HEK293 (cell line): ENCODE results near the gene MARCHF10.

Experiments used
- BCL11A ChIP-seq: fragments of 450-650 bp; formaldehyde crosslinking; IDR thresholded peaks from 2 replicates; pipeline ENCODE4 v1.5.1; 2016; ENCODE audit warnings: low read depth, missing biosample characterization, missing genetic modification characterization
- GLIS2 ChIP-seq: fragments of 450-650 bp; formaldehyde crosslinking; IDR thresholded peaks from 2 replicates; pipeline ENCODE4 v1.5.1; 2016; ENCODE audit warnings: missing biosample characterization, missing genetic modification characterization
- HIC1 ChIP-seq: fragments of 450-650 bp; formaldehyde crosslinking; IDR thresholded peaks from 2 replicates; pipeline ENCODE4 v1.5.1; 2016; ENCODE audit warnings: missing biosample characterization, missing genetic modification characterization
- KLF9 ChIP-seq: fragments of 450-650 bp; formaldehyde crosslinking; IDR thresholded peaks from 2 replicates; pipeline ENCODE4 v1.5.1; 2016; ENCODE audit warnings: missing biosample characterization, missing genetic modification characterization, low read depth
- SALL2 ChIP-seq: fragments of 450-650 bp; formaldehyde crosslinking; IDR thresholded peaks from 2 replicates; pipeline ENCODE4 v1.5.0; 2017; ENCODE audit warnings: missing biosample characterization, mild to moderate bottlenecking, missing genetic modification characterization, borderline replicate concordance
- SETDB1 ChIP-seq: IDR thresholded peaks from one replicate; pipeline ENCODE4 v1.6.1; 2017; ENCODE audit warnings: mild to moderate bottlenecking, low read length, moderate library complexity, mixed read lengths; ENCODE audit not compliant: insufficient read length
- TRIM28 ChIP-seq: IDR thresholded peaks from 2 replicates; pipeline ENCODE4 v1.6.1; 2011; ENCODE audit warnings: low read length, control low read depth, borderline replicate concordance
- WT1 ChIP-seq: fragments of 450-650 bp; formaldehyde crosslinking; IDR thresholded peaks from 2 replicates; pipeline ENCODE4 v1.5.1; 2016; ENCODE audit warnings: missing biosample characterization, missing genetic modification characterization
- ZEB2 ChIP-seq: fragments of 450-650 bp; formaldehyde crosslinking; IDR thresholded peaks from 2 replicates; pipeline ENCODE4 v1.5.1; 2016; ENCODE audit warnings: missing biosample characterization, missing genetic modification characterization
- ZFHX2 ChIP-seq: fragments of 450-650 bp; formaldehyde crosslinking; conservative IDR thresholded peaks from 2 replicates; pipeline ENCODE4 v1.5.1; 2016; ENCODE audit warnings: missing biosample characterization, missing genetic modification characterization
- ZNF114 ChIP-seq: fragments of 450-650 bp; formaldehyde crosslinking; IDR thresholded peaks from 2 replicates; pipeline ENCODE4 v1.5.0; 2017; ENCODE audit warnings: missing biosample characterization, missing genetic modification characterization
- ZNF132 ChIP-seq: fragments of 450-650 bp; formaldehyde crosslinking; IDR thresholded peaks from 2 replicates; pipeline ENCODE4 v1.5.1; 2017; ENCODE audit warnings: missing biosample characterization, missing genetic modification characterization, borderline replicate concordance
- ZNF133 ChIP-seq: fragments of 450-650 bp; formaldehyde crosslinking; IDR thresholded peaks from 2 replicates; pipeline ENCODE4 v1.5.1; 2016; ENCODE audit warnings: missing biosample characterization, missing genetic modification characterization
- ZNF175 ChIP-seq: fragments of 450-650 bp; formaldehyde crosslinking; IDR thresholded peaks from 2 replicates; pipeline ENCODE4 v1.5.1; 2016; ENCODE audit warnings: missing biosample characterization, missing genetic modification characterization
- ZNF19 ChIP-seq: fragments of 450-650 bp; formaldehyde crosslinking; IDR thresholded peaks from 2 replicates; pipeline ENCODE4; 2016; ENCODE audit warnings: missing biosample characterization, missing genetic modification characterization, low read depth
- ZNF221 ChIP-seq: fragments of 450-650 bp; formaldehyde crosslinking; IDR thresholded peaks from 2 replicates; pipeline ENCODE4 v1.5.1; 2017; ENCODE audit warnings: missing biosample characterization, missing genetic modification characterization, borderline replicate concordance
- ZNF341 ChIP-seq: fragments of 450-650 bp; formaldehyde crosslinking; IDR thresholded peaks from 2 replicates; pipeline ENCODE4; 2016; ENCODE audit warnings: low read depth, missing biosample characterization, missing genetic modification characterization
- ZNF350 ChIP-seq: fragments of 450-650 bp; formaldehyde crosslinking; IDR thresholded peaks from 2 replicates; pipeline ENCODE4 v1.5.0; 2017; ENCODE audit warnings: missing biosample characterization, mild to moderate bottlenecking, missing genetic modification characterization
- ZNF404 ChIP-seq: fragments of 450-650 bp; formaldehyde crosslinking; IDR thresholded peaks from 2 replicates; pipeline ENCODE4 v1.5.1; 2017; ENCODE audit warnings: missing biosample characterization, missing genetic modification characterization
- ZNF501 ChIP-seq: fragments of 450-650 bp; formaldehyde crosslinking; IDR thresholded peaks from 2 replicates; pipeline ENCODE4 v1.5.1; 2016; ENCODE audit warnings: missing biosample characterization, missing genetic modification characterization
- ZNF514 ChIP-seq: fragments of 450-650 bp; formaldehyde crosslinking; IDR thresholded peaks from 2 replicates; pipeline ENCODE4 v1.5.1; 2016; ENCODE audit warnings: missing biosample characterization, missing genetic modification characterization
- ZNF529 ChIP-seq: fragments of 450-650 bp; formaldehyde crosslinking; IDR thresholded peaks from 2 replicates; pipeline ENCODE4 v1.5.1; 2017; ENCODE audit warnings: missing genetic modification characterization, missing biosample characterization; ENCODE audit not compliant: insufficient replicate concordance
- ZNF530 ChIP-seq: fragments of 450-650 bp; formaldehyde crosslinking; IDR thresholded peaks from 2 replicates; pipeline ENCODE4 v1.5.1; 2016; ENCODE audit warnings: low read depth, missing biosample characterization, missing genetic modification characterization
- ZNF544 ChIP-seq: fragments of 450-650 bp; formaldehyde crosslinking; IDR thresholded peaks from 2 replicates; pipeline ENCODE4 v1.5.0; 2017; ENCODE audit warnings: missing biosample characterization, missing genetic modification characterization
- ZNF548 ChIP-seq: fragments of 450-650 bp; formaldehyde crosslinking; IDR thresholded peaks from 2 replicates; pipeline ENCODE4 v1.5.1; 2016; ENCODE audit warnings: missing biosample characterization, missing genetic modification characterization
- ZNF560 ChIP-seq: fragments of 450-650 bp; formaldehyde crosslinking; IDR thresholded peaks from 2 replicates; pipeline ENCODE4 v1.5.1; 2017; ENCODE audit warnings: missing biosample characterization, missing genetic modification characterization, borderline replicate concordance
- ZNF610 ChIP-seq: fragments of 450-650 bp; formaldehyde crosslinking; IDR thresholded peaks from 2 replicates; pipeline ENCODE4 v1.5.1; 2016; ENCODE audit warnings: missing biosample characterization, missing genetic modification characterization, borderline replicate concordance
- ZNF629 ChIP-seq: fragments of 450-650 bp; formaldehyde crosslinking; IDR thresholded peaks from 2 replicates; pipeline ENCODE4 v1.5.1; 2017; ENCODE audit warnings: missing biosample characterization, missing genetic modification characterization
- ZNF658 ChIP-seq: fragments of 450-650 bp; formaldehyde crosslinking; IDR thresholded peaks from 2 replicates; pipeline ENCODE4; 2016; ENCODE audit warnings: missing biosample characterization, missing genetic modification characterization
- ZNF664 ChIP-seq: fragments of 450-650 bp; formaldehyde crosslinking; IDR thresholded peaks from 2 replicates; pipeline ENCODE4 v1.5.1; 2016; ENCODE audit warnings: missing biosample characterization, missing genetic modification characterization
- ZNF707 ChIP-seq: fragments of 450-650 bp; formaldehyde crosslinking; IDR thresholded peaks from 2 replicates; pipeline ENCODE4 v1.5.1; 2016; ENCODE audit warnings: missing biosample characterization, missing genetic modification characterization
- ZSCAN23 ChIP-seq: fragments of 450-650 bp; formaldehyde crosslinking; IDR thresholded peaks from 2 replicates; pipeline ENCODE4 v1.5.1; 2016; ENCODE audit warnings: missing biosample characterization, missing genetic modification characterization
- ZSCAN30 ChIP-seq: fragments of 450-650 bp; IDR thresholded peaks from 2 replicates; pipeline ENCODE4 v1.5.1; 2018; ENCODE audit warnings: missing biosample characterization, mild to moderate bottlenecking, missing genetic modification characterization, moderate library complexity
- TF ChIP-seq, protein P1 (sequence below): fragments of 450-650 bp; formaldehyde crosslinking; IDR thresholded peaks from 2 replicates; pipeline ENCODE4 v1.5.1; 2017; ENCODE audit warnings: missing biosample characterization, missing genetic modification characterization
- TF ChIP-seq, protein P2 (sequence below): fragments of 450-650 bp; formaldehyde crosslinking; IDR thresholded peaks from 2 replicates; pipeline ENCODE4 v1.5.1; 2017; ENCODE audit warnings: missing biosample characterization, mild to moderate bottlenecking, missing genetic modification characterization, moderate library complexity
- TF ChIP-seq, protein P3 (sequence below): IDR thresholded peaks from 2 replicates; pipeline ENCODE4 v1.6.1; 2011; ENCODE audit warnings: mild to moderate bottlenecking, low read depth, low read length, borderline replicate concordance

MARCHF10 gene

GRCh38 chr17:62652251-62653001 is 155.7 kb downstream of the MARCHF10 start (continued):
- no peak for TF ChIP-seq ZNF664 (tag by site-specific recombination)
- peak; percentile 89 for TF ChIP-seq HIC1 (tag by site-specific recombination)
- TF ChIP-seq ZEB2 (tag by site-specific recombination): no peak
- TF ChIP-seq ZNF544 (tag by site-specific recombination): no peak
- TF ChIP-seq ZNF19 (tag by site-specific recombination): no peak
- peak; percentile 79; the same call in 1 of the 2 replicates for TF ChIP-seq ZSCAN30 (tag by site-specific recombination)
- TF ChIP-seq, protein P1, sequence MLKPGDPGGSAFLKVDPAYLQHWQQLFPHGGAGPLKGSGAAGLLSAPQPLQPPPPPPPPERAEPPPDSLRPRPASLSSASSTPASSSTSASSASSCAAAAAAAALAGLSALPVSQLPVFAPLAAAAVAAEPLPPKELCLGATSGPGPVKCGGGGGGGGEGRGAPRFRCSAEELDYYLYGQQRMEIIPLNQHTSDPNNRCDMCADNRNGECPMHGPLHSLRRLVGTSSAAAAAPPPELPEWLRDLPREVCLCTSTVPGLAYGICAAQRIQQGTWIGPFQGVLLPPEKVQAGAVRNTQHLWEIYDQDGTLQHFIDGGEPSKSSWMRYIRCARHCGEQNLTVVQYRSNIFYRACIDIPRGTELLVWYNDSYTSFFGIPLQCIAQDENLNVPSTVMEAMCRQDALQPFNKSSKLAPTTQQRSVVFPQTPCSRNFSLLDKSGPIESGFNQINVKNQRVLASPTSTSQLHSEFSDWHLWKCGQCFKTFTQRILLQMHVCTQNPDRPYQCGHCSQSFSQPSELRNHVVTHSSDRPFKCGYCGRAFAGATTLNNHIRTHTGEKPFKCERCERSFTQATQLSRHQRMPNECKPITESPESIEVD (tag by site-specific recombination): no peak
- TF ChIP-seq, protein P2, sequence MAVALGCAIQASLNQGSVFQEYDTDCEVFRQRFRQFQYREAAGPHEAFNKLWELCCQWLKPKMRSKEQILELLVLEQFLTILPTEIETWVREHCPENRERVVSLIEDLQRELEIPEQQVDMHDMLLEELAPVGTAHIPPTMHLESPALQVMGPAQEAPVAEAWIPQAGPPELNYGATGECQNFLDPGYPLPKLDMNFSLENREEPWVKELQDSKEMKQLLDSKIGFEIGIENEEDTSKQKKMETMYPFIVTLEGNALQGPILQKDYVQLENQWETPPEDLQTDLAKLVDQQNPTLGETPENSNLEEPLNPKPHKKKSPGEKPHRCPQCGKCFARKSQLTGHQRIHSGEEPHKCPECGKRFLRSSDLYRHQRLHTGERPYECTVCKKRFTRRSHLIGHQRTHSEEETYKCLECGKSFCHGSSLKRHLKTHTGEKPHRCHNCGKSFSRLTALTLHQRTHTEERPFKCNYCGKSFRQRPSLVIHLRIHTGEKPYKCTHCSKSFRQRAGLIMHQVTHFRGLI: 0 out of 2 replicates have a peak, but pooled peaks have one; percentile 25
- no peak for TF ChIP-seq ZNF548
- no peak for TF ChIP-seq ZNF133 (tag by site-specific recombination)
- TF ChIP-seq GLIS2 (tag by site-specific recombination): peak; percentile 46
- 0 out of 2 replicates have a peak, but pooled peaks have one; percentile 15 for TF ChIP-seq ZSCAN23 (tag by site-specific recombination)
- no peak for TF ChIP-seq ZNF514 (tag by site-specific recombination)
- TF ChIP-seq TRIM28: no peak
- TF ChIP-seq ZFHX2 (tag by site-specific recombination): peak; percentile 35; the same call in 1 of the 2 replicates
- TF ChIP-seq SETDB1: no peak
- no peak for TF ChIP-seq BCL11A (tag by site-specific recombination)
- no peak for TF ChIP-seq ZNF350
- TF ChIP-seq ZNF114 (tag by site-specific recombination): no peak
- no peak for TF ChIP-seq ZNF501
- TF ChIP-seq SALL2 (tag by site-specific recombination): no peak
- no peak for TF ChIP-seq ZNF610 (tag by site-specific recombination)
- no peak for TF ChIP-seq ZNF529 (tag by site-specific recombination)
- TF ChIP-seq, protein P3, sequence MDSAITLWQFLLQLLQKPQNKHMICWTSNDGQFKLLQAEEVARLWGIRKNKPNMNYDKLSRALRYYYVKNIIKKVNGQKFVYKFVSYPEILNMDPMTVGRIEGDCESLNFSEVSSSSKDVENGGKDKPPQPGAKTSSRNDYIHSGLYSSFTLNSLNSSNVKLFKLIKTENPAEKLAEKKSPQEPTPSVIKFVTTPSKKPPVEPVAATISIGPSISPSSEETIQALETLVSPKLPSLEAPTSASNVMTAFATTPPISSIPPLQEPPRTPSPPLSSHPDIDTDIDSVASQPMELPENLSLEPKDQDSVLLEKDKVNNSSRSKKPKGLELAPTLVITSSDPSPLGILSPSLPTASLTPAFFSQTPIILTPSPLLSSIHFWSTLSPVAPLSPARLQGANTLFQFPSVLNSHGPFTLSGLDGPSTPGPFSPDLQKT: no peak
- no peak for TF ChIP-seq ZNF658
- TF ChIP-seq ZNF341: peak; percentile 94
- no peak; the same call in 1 of the 2 replicates for TF ChIP-seq ZNF629
- TF ChIP-seq ZNF560: no peak
- TF ChIP-seq ZNF175 (tag by site-specific recombination): no peak
- no peak for TF ChIP-seq WT1 (tag by site-specific recombination)
- TF ChIP-seq ZNF404: no peak
- peak; percentile 20; the same call in 1 of the 2 replicates for TF ChIP-seq KLF9 (tag by site-specific recombination)
- no peak for TF ChIP-seq ZNF221 (tag by site-specific recombination)
- no peak for TF ChIP-seq ZNF530 (tag by site-specific recombination)
- TF ChIP-seq ZNF707: no peak
- no peak for TF ChIP-seq ZNF132
